ENCODE measurements around the gene ATIC. TPM values are rescaled to one million over a fixed set of nuclear protein-coding genes. Genes with fewer than 3 reads are reported as not detected.

Gene ATIC
- total RNA-seq, 1 donor from 2014 or later: 145 TPM

- no peak for DNase-seq (ENCODE audit: low spot score, unreplicated experiment)
- H3K27ac Mint-ChIP-seq: no peak overlapping the region
- no peaks in the 10 kb centered on the region for H3K27me3 Mint-ChIP-seq
- peaks cover 18% of the 10 kb centered on the region for H3K4me1 Mint-ChIP-seq (ENCODE audit: low read depth)
- no peak overlapping the region for H3K4me3 Mint-ChIP-seq (ENCODE audit: low read depth)
- peak; percentile 4 for TF ChIP-seq CTCF (IDR thresholded peaks at IDR 0.05; ENCODE audit: unreplicated experiment)
- peaks cover 3% of the 10 kb centered on the region for H3K36me3 Mint-ChIP-seq (ENCODE audit: insufficient read depth)
- peaks cover 3% of the 10 kb centered on the region for H3K9me3 Mint-ChIP-seq (ENCODE audit: low read depth)
Observed at GRCh38 chr2:215270118-215270451, 41.8 kb upstream of the ATIC start.

GRCh38 chr2:215271446-215271845, 40.4 kb upstream of the ATIC start:
- Mint-ChIP-seq H3K9me3 (ENCODE audit: low read depth) (peaks cover 3% of the 10 kb centered on the region), H3K4me3 (ENCODE audit: low read depth) (no peak overlapping the region)
- no peak for DNase-seq (ENCODE audit: low spot score, unreplicated experiment)

GRCh38 chr2:215272918-215273317, 38.9 kb upstream of the ATIC start:
- Mint-ChIP-seq H3K27me3 (no peaks in the 10 kb centered on the region), H3K4me3 (ENCODE audit: low read depth) (no peak overlapping the region), H3K4me1 (ENCODE audit: low read depth) (peaks cover 29% of the 10 kb centered on the region), H3K36me3 (ENCODE audit: insufficient read depth) (no peaks in the 10 kb centered on the region), H3K9me3 (ENCODE audit: low read depth) (no peaks in the 10 kb centered on the region), H3K27ac (no peak overlapping the region)
- DNase-seq (ENCODE audit: low spot score, unreplicated experiment): no peak
- TF ChIP-seq CTCF (IDR thresholded peaks at IDR 0.05; ENCODE audit: unreplicated experiment): no peak

More at GRCh38 chr2:215271446-215271845, 40.4 kb upstream of the ATIC start:
- no peaks in the 10 kb centered on the region for H3K27me3 Mint-ChIP-seq
- peaks cover 3% of the 10 kb centered on the region for H3K36me3 Mint-ChIP-seq (ENCODE audit: insufficient read depth)
- H3K4me1 Mint-ChIP-seq (ENCODE audit: low read depth): peaks cover 27% of the 10 kb centered on the region
- no peak overlapping the region for H3K27ac Mint-ChIP-seq
- no peak for TF ChIP-seq CTCF (IDR thresholded peaks at IDR 0.05; ENCODE audit: unreplicated experiment)

DNA sequence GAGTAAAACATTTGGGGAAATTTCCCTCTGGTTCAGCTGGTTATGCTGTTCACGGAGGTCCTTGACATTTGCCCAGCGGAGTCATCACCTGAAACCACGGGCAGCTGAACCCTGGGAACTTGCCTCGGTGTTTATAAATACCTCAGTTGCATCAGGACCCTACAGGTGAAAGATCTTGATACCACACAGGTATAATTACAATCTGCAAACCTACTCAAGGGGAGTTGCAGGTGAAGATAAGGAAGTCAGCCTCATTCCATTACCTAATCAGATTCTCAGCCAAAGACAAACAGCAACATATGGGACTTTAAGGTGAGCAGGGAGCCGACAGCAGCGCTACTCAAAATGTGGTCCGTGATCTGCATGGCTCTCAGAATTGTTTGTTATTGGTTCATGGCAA, 37.0 kb upstream of the ATIC start:
- peak overlapping the region; percentile 38 for H3K4me3 Mint-ChIP-seq (ENCODE audit: low read depth)
- no peaks in the 10 kb centered on the region for H3K9me3 Mint-ChIP-seq (ENCODE audit: low read depth)
- H3K36me3 Mint-ChIP-seq (ENCODE audit: insufficient read depth): no peaks in the 10 kb centered on the region
- DNase-seq (ENCODE audit: low spot score, unreplicated experiment): no peak
- peak overlapping the region; percentile 68 for H3K27ac Mint-ChIP-seq
- peaks cover 23% of the 10 kb centered on the region for H3K4me1 Mint-ChIP-seq (ENCODE audit: low read depth)
- TF ChIP-seq CTCF (IDR thresholded peaks at IDR 0.05; ENCODE audit: unreplicated experiment): no peak
- no peaks in the 10 kb centered on the region for H3K27me3 Mint-ChIP-seq

DNA sequence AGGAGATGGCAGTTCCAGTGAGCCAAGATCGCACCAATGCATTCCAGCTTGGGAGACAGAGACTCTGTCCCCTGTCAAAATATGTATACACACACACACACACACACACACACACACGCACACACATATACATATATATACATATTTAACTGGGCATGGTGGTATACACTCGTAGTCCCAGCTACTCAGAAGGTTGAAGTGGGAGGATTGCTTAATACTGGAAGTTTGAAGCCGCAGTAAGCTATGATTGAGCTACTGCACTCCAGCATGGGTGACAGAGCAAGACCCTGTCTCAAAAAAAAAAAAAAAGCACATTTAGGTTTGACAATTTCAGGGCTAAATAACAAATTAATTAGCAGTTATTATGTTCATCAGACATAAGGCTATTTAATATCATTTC, 36.0 kb upstream of the ATIC start:
- no peaks in the 10 kb centered on the region for H3K9me3 Mint-ChIP-seq (ENCODE audit: low read depth)
- no peaks in the 10 kb centered on the region for H3K36me3 Mint-ChIP-seq (ENCODE audit: insufficient read depth)
- no peaks in the 10 kb centered on the region for H3K27me3 Mint-ChIP-seq
- TF ChIP-seq CTCF (IDR thresholded peaks at IDR 0.05; ENCODE audit: unreplicated experiment): no peak
- H3K27ac Mint-ChIP-seq: no peak overlapping the region
- no peak for DNase-seq (ENCODE audit: low spot score, unreplicated experiment)
- H3K4me3 Mint-ChIP-seq (ENCODE audit: low read depth): no peak overlapping the region
- H3K4me1 Mint-ChIP-seq (ENCODE audit: low read depth): peaks cover 21% of the 10 kb centered on the region
